IPS DF 4.7 (cell line): ENCODE results near the gene MYO1B.

Source experiments
- DNase-seq: peaks from one replicate; pipeline ENCODE4 v3.0.0-alpha.2; 2013; ENCODE audit warnings: low spot score; ENCODE audit errors: extremely low read depth

The MYO1B gene

GRCh38 chr2:191257934-191258333, 12.7 kb downstream of the MYO1B start:
- DNase-seq, result no peak

- DNase-seq, result no peak
Observed at GRCh38 chr2:191258996-191259395, 13.8 kb downstream of the MYO1B start.

- DNase-seq, result no peak
Observed at GRCh38 chr2:191262436-191262835, 17.2 kb downstream of the MYO1B start.

DNA sequence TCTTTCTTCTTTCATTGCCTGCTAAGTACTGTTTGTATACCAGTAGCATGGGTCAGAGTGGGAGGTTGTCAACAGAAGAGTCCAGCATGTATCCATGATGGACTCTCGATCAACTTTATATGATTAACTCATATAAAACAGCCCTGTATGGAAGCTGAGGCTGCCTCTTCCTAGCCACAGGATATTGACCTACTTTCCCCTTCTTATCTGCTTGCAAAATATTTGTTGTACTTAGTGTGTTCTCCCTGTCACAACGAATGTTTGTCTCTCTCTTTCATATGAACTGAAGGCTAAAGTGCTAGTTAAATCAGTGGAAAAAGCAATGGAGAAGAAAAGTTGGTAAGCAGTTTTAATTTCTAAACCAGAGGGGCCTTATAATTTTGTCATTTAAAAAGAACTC, 17.8 kb downstream of the MYO1B start:
- DNase-seq, result no peak

GRCh38 chr2:191264647-191265081, 19.5 kb downstream of the MYO1B start:
- DNase-seq, result no peak

GRCh38 chr2:191265311-191266170, 20.3 kb downstream of the MYO1B start:
- no peak for DNase-seq

DNA sequence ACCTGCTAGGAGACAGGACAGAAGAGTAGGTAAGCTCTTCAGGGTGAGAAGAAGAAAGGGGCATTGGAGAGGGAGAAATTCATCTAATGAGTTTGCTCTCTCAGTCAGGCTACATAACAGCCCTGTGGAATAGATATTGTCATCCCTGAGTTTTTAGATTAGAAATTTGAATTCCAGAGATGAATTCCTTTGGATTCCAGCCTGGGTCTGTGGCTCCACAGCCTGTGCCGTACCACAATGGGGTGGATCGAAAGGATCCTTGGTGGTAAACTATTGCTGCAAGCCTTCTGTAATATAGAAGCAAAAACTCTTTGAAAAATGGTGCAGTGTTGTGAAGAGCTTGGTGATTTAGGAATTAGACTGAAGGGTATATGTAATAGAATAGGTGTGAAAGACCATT, 21.0 kb downstream of the MYO1B start:
- DNase-seq, result no peak

GRCh38 chr2:191268596-191268995, 23.4 kb downstream of the MYO1B start:
- no peak for DNase-seq

DNA sequence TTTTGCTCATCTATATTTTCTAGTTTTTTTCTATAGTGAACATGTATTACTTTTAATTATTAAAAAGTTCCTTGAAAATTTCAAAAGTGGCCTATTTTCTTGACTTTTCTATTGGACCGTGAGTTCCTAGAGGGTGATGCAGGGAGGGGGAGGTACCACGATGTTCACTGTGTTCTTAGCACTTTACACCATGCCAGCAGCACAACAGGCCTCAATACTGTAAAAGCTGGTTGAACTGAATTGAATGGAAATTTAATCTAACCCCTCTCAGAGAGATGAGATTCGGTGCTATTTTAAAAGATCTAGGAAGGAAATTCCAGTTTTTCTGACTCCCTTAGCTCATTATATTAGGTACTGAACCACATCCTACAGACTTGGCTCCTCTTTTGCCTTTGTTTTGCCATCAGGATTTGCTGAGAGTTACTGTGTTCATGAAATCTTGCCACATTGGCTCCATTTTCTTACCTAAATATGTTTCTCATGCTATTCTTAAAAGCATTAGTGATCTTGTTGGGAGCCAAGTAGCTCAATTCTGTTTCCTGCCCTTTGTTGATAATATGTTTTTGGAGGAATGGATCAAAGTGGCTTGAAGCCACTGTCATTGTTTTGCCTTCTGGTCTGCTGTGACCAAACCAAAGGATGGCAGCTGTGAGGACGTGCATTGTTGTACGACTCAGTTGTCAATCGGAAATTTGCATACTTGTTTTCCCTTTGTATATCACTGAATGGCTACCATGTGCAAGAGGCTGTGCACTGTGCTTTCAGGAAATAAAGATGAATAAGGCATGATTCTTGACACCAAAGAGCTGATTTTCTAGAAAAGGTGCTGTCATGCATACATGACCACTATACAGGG, 25.3 kb downstream of the MYO1B start:
- DNase-seq, result no peak

- DNase-seq, result no peak
Observed at GRCh38 chr2:191272064-191272463, 26.9 kb downstream of the MYO1B start.

DNA sequence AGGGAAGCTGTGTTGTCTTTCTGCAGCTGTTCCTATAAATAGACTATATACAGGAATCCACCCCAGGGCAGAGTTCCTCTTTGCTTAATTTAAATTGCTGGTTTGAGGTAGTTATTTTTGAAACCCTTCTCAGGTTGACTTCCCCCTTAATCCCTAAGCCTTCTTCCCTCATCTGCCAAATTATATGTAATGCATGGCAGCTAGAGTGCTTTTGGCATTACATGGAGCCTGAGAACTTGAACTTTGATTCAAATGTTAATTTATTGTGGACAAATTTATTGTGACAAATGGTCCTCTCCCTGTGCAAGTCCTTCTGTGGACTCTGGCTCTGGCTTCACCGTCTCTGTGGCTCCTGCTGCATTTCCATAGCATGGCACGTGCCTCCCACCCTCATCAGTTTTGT, 29.2 kb downstream of the MYO1B start:
- no peak for DNase-seq

DNA sequence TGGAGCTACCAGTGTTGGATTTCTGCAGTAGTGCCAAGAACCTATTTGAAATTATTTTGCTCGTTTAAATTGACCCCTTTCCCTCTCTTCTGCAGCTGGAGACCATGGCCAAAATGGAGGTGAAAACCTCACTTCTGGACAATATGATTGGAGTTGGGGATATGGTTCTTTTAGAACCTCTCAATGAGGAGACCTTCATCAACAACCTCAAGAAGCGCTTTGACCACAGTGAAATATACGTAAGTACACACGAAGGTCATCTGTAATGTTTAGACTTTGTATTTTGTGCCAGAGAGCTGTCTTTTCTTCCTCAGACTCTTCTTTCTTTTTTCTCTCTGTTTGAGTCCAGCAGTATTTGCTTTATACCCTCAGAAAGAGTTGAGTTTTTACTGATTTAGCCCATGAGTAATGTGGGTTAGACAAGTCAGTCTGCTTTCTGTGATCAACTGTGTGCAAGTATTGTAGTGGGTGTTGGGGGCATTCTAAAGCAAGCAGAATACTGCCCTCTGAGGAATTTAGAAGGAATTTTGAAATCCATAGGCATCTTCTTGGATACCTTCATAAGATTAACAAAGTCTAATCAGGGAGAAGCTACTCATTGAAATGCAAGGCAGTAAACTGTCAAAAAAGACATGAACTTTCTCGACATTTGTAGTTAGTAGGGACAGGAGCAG, 31.7 kb downstream of the MYO1B start:
- DNase-seq, result no peak

DNA sequence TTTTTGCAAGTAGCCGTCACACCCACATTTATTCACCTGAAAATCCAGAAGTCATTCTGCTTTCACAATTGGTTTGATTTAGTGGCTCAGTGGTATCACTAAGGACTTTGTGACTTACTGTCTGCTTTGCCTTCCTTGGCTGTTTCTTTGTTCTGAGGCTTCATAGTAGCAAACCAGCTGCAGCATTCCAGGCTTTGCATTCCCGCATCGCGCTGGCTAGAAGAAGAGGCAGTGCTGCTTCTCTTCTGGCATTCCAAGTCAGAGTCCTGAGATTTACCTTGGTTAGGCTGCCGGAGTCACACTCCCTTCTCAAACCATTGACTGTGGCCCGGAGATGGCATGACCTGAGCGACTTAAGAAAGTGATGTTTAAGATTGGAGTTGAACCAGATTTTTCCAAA, 35.1 kb downstream of the MYO1B start:
- DNase-seq, result peak; percentile 36

DNA sequence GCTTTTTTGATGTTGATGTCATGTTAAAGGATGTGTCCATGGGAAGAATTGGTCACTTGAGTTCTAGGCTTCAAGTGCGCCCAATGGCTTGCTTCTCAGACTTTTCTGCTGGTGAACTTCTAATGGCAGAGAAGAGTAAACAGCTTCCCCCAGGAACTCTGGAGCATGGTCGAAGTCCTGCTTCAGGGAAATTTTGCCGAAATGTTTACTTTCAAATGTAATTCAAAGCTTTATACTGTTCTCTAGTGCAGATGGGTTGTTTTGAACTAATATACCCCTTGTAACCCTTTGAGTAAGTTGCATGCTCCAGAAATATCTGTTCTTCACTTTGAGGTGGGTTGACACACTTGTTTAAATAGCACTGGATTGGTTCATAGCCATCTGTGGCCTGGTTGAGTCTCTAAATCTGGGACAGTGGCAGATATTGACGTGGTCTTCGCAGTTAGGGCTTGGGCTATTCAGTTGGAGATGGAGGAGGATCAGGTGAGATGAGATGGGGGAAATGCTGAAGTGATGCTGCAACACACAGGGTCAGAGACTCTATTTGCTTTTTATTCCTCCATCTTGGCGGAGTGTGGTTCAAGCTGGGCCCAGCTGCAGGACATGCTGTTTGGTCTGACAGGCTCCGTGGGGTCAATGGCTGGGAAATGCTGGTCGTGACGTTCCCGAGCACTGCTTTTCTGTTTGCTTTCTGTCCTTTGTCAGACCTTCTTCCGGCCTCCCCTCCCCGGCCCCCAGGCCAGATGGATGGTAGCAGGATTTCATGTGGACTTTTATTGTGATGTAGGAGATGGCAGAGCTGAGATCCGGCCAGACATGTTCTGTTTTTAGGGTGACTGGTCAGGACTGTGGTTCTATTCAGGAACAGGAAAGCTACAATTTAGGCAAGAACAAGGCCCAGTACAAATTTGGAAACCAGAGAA, 35.9 kb downstream of the MYO1B start:
- DNase-seq, result no peak

- no peak for DNase-seq
Observed at GRCh38 chr2:191285252-191285651, 40.0 kb downstream of the MYO1B start.

GRCh38 chr2:191287820-191288219, 42.6 kb downstream of the MYO1B start:
- DNase-seq, result no peak

GRCh38 chr2:191289049-191289448, 43.8 kb downstream of the MYO1B start:
- DNase-seq, result no peak

DNA sequence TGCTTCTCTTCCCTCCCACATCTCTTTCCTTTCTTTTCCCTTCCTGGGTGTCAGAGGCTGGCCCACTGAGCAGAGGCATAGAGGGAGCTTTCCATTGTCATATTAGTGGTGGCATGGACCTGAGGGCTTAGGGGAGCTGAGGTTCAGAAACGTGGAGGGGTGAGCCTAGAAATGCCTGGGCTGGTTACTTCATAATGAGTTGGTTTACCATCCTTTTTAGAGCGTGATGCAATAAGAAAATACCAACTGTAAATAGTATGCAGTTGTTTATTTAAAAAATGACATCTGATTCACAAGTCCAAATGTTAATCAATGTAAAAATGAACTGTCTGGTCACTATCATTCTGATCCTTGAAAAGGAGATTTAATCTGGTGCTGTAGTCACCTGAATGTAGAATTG, 46.3 kb downstream of the MYO1B start:
- no peak for DNase-seq

- DNase-seq, result no peak
Observed at GRCh38 chr2:191292869-191293268, 47.7 kb downstream of the MYO1B start.

GRCh38 chr2:191295088-191295487, 49.9 kb downstream of the MYO1B start:
- DNase-seq, result no peak
